Activated CD4-positive, alpha-beta T cell treated with anti-CD3 and anti-CD28 coated beads, Interleukin-2, amount 50 U/mL, for 16 hours (primary cell): ENCODE data around the gene DKK3.

ENCODE experiments used
- DNase-seq: peaks from one replicate; pipeline ENCODE4 v3.0.0-alpha.2; 2020

Gene DKK3

GRCh38 chr11:12003336-12003735 is 5.1 kb downstream of the DKK3 start:
- DNase-seq = no peak

GRCh38 chr11:12001186-12001585 is 7.2 kb downstream of the DKK3 start:
- DNase-seq = no peak

GRCh38 chr11:11998091-11998781 is 10.2 kb downstream of the DKK3 start:
- peak; percentile 59 for DNase-seq

GRCh38 chr11:11997049-11997322 is 11.4 kb downstream of the DKK3 start:
- no peak for DNase-seq

GRCh38 chr11:11996321-11997048 is 11.9 kb downstream of the DKK3 start:
- no peak for DNase-seq

- no peak for DNase-seq
Observed at GRCh38 chr11:11995601-11996000, 12.8 kb downstream of the DKK3 start.

GRCh38 chr11:11993839-11994238 is 14.6 kb downstream of the DKK3 start:
- no peak for DNase-seq

- no peak for DNase-seq
Observed at GRCh38 chr11:11992257-11993212, 15.9 kb downstream of the DKK3 start.

- no peak for DNase-seq
Observed at GRCh38 chr11:11989774-11990744, 18.4 kb downstream of the DKK3 start.

- no peak for DNase-seq
Observed at GRCh38 chr11:11988681-11989261, 19.7 kb downstream of the DKK3 start.

GRCh38 chr11:11988099-11988651 is 20.3 kb downstream of the DKK3 start:
- no peak for DNase-seq

GRCh38 chr11:11987503-11988022 is 20.9 kb downstream of the DKK3 start:
- no peak for DNase-seq

- DNase-seq = no peak
Observed at GRCh38 chr11:11985954-11986949, 22.2 kb downstream of the DKK3 start.

- DNase-seq = no peak
Observed at GRCh38 chr11:11985016-11985715, 23.3 kb downstream of the DKK3 start.

GRCh38 chr11:11984563-11984962 is 23.9 kb downstream of the DKK3 start:
- no peak for DNase-seq

- DNase-seq = no peak
Observed at GRCh38 chr11:11983427-11983826, 25.0 kb downstream of the DKK3 start.

GRCh38 chr11:11982975-11983374 is 25.5 kb downstream of the DKK3 start:
- DNase-seq = no peak

GRCh38 chr11:11982461-11982860 is 26.0 kb downstream of the DKK3 start:
- DNase-seq = no peak

- DNase-seq = no peak
Observed at GRCh38 chr11:11981840-11982239, 26.6 kb downstream of the DKK3 start.

GRCh38 chr11:11981364-11981763 is 27.1 kb downstream of the DKK3 start:
- no peak for DNase-seq
